ENCODE data around the gene EFL1. TPM values are rescaled to one million over a fixed set of nuclear protein-coding genes. Genes with fewer than 3 reads are reported as not detected.

The EFL1 gene
- total RNA-seq, 1 experiment from 2014 or later = 17.2 TPM

DNA sequence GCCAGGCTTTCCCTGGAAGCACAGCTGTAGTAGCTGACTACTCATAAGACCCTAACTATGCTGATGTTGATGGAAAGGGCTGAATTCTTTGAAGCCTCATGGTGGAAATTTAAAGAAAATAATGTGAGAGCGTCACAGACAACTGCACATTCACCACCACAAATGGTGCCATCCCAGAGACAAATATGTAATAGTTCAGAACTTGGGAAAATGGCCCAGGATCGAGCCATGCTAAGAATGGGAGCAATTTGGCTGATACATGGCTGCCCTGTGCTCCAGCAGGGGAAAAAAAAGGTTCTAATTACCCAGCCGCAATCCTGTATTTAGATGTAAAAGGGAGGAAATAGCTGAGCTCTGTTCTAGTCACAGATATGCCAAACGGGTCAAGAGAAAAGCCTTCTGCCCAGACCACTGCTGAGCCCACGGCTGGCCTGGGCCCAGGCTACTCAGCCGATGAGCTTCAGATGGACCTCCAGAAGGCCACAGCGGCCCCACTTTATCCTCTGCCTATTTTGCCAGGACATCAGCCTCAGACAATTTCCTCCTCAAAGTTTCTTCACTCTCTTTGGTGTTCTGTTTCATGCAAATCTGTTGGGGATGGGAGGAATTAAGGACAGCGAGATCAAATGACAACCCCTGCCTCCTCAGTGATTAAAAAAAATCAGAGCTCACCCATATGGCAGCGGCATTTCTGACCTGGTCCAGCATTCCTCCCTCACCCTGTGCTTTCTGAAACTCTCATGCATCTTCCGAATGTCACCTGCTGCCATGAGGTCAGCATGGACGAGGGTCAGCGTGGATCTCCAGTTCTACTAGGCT is 162.2 kb downstream of the EFL1 start:
- TF ChIP-seq EZH2 (IDR thresholded peaks at IDR 0.05; ENCODE audit: low read depth) = no peak
- TF ChIP-seq, protein P1, sequence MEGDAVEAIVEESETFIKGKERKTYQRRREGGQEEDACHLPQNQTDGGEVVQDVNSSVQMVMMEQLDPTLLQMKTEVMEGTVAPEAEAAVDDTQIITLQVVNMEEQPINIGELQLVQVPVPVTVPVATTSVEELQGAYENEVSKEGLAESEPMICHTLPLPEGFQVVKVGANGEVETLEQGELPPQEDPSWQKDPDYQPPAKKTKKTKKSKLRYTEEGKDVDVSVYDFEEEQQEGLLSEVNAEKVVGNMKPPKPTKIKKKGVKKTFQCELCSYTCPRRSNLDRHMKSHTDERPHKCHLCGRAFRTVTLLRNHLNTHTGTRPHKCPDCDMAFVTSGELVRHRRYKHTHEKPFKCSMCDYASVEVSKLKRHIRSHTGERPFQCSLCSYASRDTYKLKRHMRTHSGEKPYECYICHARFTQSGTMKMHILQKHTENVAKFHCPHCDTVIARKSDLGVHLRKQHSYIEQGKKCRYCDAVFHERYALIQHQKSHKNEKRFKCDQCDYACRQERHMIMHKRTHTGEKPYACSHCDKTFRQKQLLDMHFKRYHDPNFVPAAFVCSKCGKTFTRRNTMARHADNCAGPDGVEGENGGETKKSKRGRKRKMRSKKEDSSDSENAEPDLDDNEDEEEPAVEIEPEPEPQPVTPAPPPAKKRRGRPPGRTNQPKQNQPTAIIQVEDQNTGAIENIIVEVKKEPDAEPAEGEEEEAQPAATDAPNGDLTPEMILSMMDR (conservative IDR thresholded peaks at IDR 0.05) = no peak
- intact Hi-C loops (cut with micrococcal nuclease; ENCODE audit: unreplicated experiment) = no loop called here
- CTCF ChIA-PET = interaction anchor here (0.6 kb wide), 1 partner anchor 906 kb away, joined by 4 read pairs; no protein-coding TSS in a partner anchor

DNA sequence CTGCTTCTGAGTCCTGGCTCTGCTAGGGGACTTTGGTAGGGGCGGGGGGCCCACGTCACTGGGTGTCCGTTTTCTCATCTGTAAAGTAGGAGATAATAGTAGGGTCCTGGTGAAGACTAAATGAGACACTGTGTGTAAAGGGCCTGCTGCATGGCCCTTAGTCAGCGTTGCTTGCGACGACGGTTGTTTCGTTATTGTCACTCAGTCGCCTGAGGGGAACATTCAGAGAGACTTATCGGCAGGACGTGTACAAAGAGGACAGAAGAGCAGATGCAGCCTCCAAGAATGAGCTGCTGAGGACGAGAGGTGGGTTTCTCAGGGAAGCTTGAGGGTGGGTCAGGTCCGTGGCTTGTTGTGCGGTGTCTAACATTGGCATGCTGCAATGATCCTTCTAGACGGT is 163.9 kb downstream of the EFL1 start:
- Histone ChIP-seq H3K36me3 (ENCODE audit: low read depth) (no peaks in the 10 kb centered on the region), H3K4me1 (replicated peaks; ENCODE audit: insufficient read depth) (peaks cover 5% of the 10 kb centered on the region; the same call in 1 of the 2 replicates), H2AFZ (no peak overlapping the region), H3K79me2 (ENCODE audit: low read depth) (no peaks in the 10 kb centered on the region), H3K4me2 (no peak overlapping the region), H3F3A (ENCODE audit: insufficient read depth, low read depth) (peaks cover 8% of the 10 kb centered on the region; the same call in 1 of the 2 replicates), H3K9me2 (ENCODE audit: insufficient read depth) (no peaks in the 10 kb centered on the region), H3K9me3 (ENCODE audit: insufficient read depth, low read depth) (no peaks in the 10 kb centered on the region), H4K20me1 (ENCODE audit: insufficient read depth) (no peaks in the 10 kb centered on the region), H3K27ac (no peak overlapping the region), H3K4me3 (no peak overlapping the region), H3K27me3 (ENCODE audit: insufficient read depth, low read depth) (peaks cover 34% of the 10 kb centered on the region)
- POLR2A ChIA-PET (ENCODE audit: unreplicated experiment) = no interaction called here
- intact Hi-C loops (cut with micrococcal nuclease; ENCODE audit: unreplicated experiment) = no loop called here
- DNase-seq = no peak
- CTCF ChIA-PET = no interaction called here
- no TSS peak for BruUV-seq (replicated peaks)
- no peak for TF ChIP-seq EZH2 (IDR thresholded peaks at IDR 0.05; ENCODE audit: low read depth)
- TF ChIP-seq, protein P1 (conservative IDR thresholded peaks at IDR 0.05) = no peak

More for the DNA sequence above, 162.2 kb downstream of the EFL1 start:
- peaks cover 2% of the 10 kb centered on the region; the same call in 1 of the 2 replicates for H3F3A ChIP-seq (ENCODE audit: insufficient read depth, low read depth)
- no peaks in the 10 kb centered on the region for H3K4me1 ChIP-seq (replicated peaks; ENCODE audit: insufficient read depth)
- H3K27ac ChIP-seq = no peak overlapping the region
- no peak overlapping the region for H3K4me3 ChIP-seq
- no peak overlapping the region for H2AFZ ChIP-seq
- no TSS peak for BruUV-seq (replicated peaks)
- POLR2A ChIA-PET (ENCODE audit: unreplicated experiment) = no interaction called here
- no peaks in the 10 kb centered on the region for H3K9me3 ChIP-seq (ENCODE audit: insufficient read depth, low read depth)
- DNase-seq = no peak
- no peaks in the 10 kb centered on the region for H3K79me2 ChIP-seq (ENCODE audit: low read depth)
- no peaks in the 10 kb centered on the region for H4K20me1 ChIP-seq (ENCODE audit: insufficient read depth)
- no peaks in the 10 kb centered on the region for H3K36me3 ChIP-seq (ENCODE audit: low read depth)
- peaks cover 29% of the 10 kb centered on the region for H3K27me3 ChIP-seq (ENCODE audit: insufficient read depth, low read depth)
- H3K9me2 ChIP-seq (ENCODE audit: insufficient read depth) = no peaks in the 10 kb centered on the region
- no peak overlapping the region for H3K4me2 ChIP-seq

DNA sequence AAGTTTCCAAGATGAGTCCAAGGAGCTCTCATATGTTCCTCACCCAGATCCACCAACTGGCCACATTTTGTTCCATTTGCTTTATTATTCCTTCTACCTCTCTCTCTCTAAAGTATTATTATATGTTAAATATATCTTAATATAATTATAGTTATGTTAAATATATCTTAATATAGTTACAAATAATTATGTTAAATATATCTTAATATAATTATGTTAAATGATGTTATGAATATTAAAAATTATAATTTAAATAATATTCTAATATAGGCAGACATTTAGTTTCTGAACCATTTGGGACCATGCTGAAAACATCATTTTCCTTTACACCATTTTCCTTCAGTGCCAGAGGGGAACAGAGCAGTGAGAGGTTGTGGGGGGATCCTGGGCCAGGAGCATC is 166.7 kb downstream of the EFL1 start:
- no peak overlapping the region for H2AFZ ChIP-seq
- no peaks in the 10 kb centered on the region for H3K9me2 ChIP-seq (ENCODE audit: insufficient read depth)
- no peaks in the 10 kb centered on the region for H3K36me3 ChIP-seq (ENCODE audit: low read depth)
- no peaks in the 10 kb centered on the region for H4K20me1 ChIP-seq (ENCODE audit: insufficient read depth)
- peaks cover 22% of the 10 kb centered on the region for H3K27me3 ChIP-seq (ENCODE audit: insufficient read depth, low read depth)
- ChIA-PET POLR2A (ENCODE audit: unreplicated experiment) (no interaction called here), CTCF (no interaction called here)
- TF ChIP-seq, protein P1 (conservative IDR thresholded peaks at IDR 0.05) = no peak
- TF ChIP-seq EZH2 (IDR thresholded peaks at IDR 0.05; ENCODE audit: low read depth) = no peak
- DNase-seq = no peak
- intact Hi-C loops (cut with micrococcal nuclease; ENCODE audit: unreplicated experiment) = no loop called here
- H3K79me2 ChIP-seq (ENCODE audit: low read depth) = no peaks in the 10 kb centered on the region
- no peak overlapping the region for H3K4me3 ChIP-seq
- no peak overlapping the region for H3K27ac ChIP-seq
- H3F3A ChIP-seq (ENCODE audit: insufficient read depth, low read depth) = peaks cover 8% of the 10 kb centered on the region; the same call in 1 of the 2 replicates
- H3K4me1 ChIP-seq (replicated peaks; ENCODE audit: insufficient read depth) = peaks cover 7% of the 10 kb centered on the region; the same call in 1 of the 2 replicates
- H3K4me2 ChIP-seq = no peak overlapping the region
- no TSS peak for BruUV-seq (replicated peaks)
- no peaks in the 10 kb centered on the region for H3K9me3 ChIP-seq (ENCODE audit: insufficient read depth, low read depth)
